Stimulated activated CD8-positive, alpha-beta memory T cell treated with anti-CD3 and anti-CD28 coated beads, Interleukin-4, amount 100 ng/mL, for 24 hours (primary cell): ENCODE results near the gene MOCS3.

Experiments
- DNase-seq: peaks from one replicate; pipeline ENCODE4 v3.0.0-alpha.2; 2020; ENCODE audit warnings: low read depth

The MOCS3 gene

DNA sequence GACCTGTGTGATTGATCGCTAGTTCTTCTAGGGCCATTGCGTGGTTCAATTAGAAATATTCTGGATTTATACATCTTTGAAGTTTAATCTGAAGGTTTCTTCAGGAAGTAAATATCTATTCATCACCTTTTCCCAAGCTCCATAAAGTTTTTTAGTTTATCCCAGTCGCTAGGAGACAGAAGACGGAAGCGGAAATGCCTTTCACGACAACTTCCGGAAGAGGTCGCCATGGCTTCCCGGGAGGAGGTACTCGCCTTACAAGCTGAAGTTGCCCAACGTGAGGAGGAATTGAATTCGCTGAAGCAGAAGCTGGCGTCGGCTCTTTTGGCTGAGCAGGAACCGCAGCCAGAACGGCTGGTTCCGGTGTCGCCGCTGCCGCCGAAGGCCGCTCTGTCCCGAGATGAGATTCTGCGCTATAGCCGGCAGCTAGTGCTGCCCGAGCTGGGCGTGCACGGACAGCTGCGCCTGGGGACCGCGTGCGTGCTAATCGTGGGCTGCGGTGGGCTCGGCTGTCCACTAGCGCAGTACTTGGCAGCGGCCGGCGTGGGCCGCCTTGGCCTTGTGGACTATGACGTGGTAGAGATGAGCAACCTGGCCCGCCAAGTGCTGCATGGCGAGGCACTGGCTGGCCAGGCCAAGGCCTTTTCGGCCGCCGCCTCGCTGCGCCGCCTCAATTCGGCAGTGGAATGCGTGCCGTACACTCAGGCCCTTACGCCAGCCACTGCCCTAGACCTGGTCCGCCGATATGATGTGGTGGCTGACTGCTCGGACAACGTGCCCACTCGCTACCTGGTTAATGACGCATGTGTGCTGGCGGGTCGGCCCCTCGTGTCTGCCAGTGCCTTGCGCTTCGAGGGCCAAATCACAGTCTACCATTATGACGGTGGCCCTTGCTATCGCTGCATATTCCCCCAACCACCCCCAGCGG, at the start of gene MOCS3:
TSS of gene MOCS3 (plus strand) at position 204 of the 928 bp plus-strand sequence. CDS start at position 229, 25 bp downstream.
- DNase-seq = peak; percentile 72

DNA sequence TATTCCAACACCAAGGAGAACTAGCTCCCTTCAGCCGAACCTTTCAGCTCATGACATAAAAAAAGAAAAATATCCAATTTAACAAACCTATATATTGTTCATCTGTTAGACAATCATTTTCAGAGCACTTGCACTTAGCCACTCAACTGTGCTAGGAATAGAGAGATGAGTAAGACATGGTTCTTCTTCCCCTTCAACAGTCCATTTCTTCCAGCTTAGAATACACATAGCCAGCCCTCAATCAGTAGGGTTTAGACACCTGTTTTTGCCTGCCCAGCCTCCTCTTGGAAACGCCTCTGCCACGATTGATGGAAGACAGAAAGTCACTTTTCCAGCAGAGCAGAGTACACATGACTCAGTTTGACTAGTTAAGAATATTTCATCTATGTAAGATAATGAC, 49.2 kb upstream of the MOCS3 start:
- no peak for DNase-seq

DNA sequence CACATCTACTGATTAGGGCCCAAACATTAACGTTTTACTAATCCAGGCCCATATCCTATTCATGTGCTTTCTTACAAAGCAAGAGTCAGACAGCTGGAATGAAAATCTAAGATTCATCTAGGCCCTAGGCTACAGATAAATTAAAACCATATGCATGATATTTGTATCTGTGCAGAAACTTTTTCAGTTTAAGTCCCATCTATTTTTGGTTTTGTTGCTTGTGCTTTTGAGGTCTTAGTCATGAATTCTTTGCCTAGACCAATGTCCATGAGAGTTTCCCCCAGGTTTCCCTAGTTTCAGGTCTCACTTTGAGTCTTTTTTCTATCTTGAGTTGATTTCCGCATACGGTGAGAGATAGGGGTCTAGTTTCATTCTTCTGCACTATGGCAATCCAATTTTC, 47.6 kb upstream of the MOCS3 start:
- DNase-seq = no peak

DNA sequence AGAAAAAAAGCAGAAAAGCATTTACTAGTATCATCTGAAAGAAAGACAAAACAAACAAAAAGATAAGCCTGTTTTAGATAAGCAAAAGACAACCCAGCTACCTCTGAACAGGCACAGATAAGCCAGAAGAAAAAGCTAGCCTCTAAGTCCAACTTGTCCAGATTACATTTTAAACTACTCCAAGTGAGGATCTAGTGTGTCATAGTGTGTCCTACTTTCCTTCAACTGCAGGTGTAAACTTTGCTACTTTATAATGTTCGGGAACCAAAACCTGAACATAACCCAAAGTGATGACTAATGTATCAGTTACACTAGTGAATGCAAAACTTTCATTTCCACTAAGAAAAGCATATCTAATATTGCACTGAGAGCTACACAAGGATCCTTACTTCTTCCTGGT, 46.9 kb upstream of the MOCS3 start:
- DNase-seq = no peak

DNA sequence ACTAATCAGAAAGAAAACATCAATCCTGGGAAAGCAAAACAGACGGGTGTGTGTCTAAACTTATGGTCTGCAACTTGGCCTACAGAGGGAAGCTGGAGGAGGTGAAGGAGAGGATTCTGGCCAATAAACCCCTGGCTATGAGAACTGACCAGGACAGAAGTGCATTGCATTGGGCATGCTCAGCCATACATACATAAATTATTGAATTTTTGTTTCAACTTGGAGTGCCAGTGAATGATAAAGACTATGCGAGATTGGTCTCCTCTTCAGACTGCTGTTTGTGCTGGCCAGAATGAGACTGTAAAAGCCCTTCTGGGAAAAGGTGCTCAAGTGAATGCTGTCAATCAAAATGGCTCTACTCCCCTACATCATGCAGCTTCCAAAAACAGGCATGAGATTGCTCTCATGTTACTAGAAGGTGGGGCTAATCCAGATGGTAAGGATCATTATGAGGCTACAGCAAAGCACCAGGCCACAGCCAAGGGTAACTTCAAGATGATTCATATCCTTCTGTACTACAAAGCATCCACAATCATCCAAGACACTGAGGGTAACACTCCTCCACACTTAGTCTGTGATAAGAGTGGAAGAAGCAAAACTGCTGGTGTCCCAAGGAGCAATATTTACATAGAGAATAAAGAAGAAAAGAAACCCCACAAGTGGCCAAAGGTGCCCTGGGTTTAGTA, 44.8 kb upstream of the MOCS3 start:
- DNase-seq = no peak

GRCh38 chr20:50915424-50915823, 43.2 kb upstream of the MOCS3 start:
- DNase-seq = no peak

- no peak for DNase-seq
Observed at GRCh38 chr20:50916257-50916656, 42.4 kb upstream of the MOCS3 start.

- no peak for DNase-seq
Observed at GRCh38 chr20:50916934-50917333, 41.7 kb upstream of the MOCS3 start.

- no peak for DNase-seq
Observed at GRCh38 chr20:50918403-50918802, 40.2 kb upstream of the MOCS3 start.

- no peak for DNase-seq
Observed at GRCh38 chr20:50919567-50919966, 39.1 kb upstream of the MOCS3 start.

GRCh38 chr20:50920997-50921396, 37.6 kb upstream of the MOCS3 start:
- no peak for DNase-seq

- DNase-seq = no peak
Observed at GRCh38 chr20:50921803-50922501, 36.7 kb upstream of the MOCS3 start.

DNA sequence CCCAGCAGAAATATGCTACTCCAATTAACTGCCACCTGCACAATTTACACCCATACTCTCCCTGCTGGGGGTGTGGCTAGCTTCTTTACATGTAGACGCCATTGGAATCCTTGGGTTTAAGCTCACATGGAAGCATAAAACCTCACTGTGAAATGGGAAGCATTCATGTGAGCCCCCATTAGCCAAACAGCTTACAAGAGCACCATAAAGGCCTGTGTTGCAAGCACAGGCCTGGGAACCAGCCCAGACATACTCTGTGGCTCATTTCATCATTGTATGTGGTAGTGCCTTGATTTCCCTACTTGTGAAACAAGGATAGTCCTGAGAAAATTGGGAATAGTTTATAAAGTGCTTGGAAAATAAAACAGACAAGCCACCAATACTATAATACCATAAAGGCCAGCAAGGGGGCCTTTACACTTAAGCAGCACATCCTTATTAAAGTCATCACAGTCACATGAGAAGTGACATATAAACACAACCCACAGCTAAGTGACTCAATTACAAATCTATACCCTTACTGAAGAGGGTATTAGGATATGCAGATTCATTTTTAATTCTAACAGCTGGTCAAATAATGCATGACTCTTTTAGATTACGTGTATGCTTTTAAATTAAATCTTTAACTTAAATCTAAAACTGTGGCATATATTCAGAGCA, 34.2 kb upstream of the MOCS3 start:
- no peak for DNase-seq

DNA sequence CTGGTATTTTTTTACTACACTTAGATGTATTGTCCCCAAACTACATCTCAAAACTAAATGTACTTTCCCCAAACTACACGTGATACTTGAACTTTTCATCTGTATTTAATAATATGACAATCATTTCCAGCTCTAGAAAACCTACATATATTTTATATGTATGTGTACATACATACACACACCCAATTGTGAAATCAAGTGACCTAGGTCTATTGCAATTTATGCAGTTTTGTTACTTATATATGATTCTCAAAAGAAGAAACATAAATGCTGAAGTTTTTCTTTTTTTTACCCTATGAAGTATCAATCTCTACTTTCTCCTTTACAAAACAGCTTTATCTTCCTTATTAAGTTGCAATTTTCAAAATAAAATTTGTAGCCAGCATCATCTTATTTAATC, 32.1 kb upstream of the MOCS3 start:
- DNase-seq = no peak

GRCh38 chr20:50928469-50928868, 30.1 kb upstream of the MOCS3 start:
- no peak for DNase-seq

DNA sequence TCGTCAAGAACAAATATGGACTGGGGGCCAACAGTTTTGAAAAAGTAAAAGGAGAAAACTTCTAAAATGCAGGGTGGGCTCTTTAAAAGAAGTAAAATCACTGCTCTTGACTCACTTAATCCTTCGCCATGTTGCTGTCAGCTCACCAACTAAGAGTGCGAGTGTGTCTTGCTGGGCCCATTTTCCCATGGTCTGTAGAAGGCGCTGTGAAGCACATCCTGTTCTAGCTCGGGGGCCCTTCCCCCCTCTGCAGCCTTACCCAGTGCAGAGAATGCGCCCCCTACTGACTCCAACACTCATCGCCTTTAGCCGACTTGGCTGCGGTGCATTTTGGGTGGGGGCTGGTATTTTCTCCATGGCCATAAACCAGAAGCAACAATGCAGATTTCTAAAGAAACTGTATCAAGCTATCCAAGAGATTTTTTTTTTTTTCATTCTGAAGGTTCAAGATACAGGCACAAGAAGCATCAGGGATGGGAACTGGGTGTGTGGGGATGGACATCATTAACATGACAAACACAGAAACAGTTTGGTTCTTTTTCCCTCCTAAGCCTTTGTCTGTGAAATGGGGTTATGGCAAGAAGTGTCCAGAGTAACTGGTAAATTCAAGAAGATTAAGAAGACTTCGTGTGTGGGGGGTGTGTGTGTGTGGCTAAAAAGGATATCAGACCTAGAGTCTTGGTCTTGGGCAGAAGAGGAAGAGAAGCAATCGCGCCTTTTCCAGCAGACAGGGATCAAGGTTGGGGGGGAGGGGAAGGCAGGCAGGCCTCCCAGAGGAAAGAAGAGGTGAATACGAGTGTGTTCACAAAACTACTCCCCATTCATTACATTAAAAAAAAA, 29.1 kb upstream of the MOCS3 start:
- DNase-seq = peak; percentile 85

DNA sequence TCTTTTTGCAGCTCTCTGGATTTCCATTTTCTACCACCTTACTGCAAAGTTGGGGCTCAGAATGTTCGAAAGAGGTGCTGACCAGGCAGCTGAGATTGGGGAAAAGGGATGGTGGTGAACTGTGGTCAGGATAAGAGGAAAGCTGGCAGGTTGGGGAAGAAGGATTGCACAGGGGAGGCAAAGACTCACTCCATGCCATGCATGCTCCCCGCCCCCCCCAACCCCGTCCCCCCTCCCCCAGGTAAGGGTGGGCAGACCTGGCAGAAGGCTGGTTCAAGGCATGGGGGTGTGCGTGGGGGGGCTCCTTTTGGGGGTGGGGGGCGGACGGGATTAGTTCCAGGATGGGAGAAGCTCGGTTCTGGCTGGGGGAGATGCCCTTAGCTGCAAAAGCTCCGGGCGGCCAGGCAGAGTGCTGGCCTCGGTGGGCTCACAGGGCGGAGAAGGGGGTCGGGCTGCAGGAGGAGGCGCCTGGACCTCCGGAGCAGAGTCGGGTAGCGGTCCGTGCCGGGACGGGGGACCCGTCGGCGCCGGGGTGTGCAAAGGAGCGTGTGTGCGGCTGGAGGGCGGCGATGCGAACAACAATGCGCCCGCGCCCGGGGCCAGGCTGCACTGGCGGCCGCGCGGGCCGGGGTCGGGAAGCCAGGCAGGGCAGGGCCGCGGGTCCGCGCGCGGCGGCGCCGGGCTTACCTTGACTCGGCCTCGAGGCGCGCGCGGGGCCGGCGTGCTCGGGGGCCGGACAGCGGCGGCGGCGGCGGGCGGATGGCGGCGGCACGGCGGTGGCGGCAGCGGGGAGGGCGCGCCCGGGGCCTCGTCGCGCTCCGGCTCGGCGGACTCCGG, 28.3 kb upstream of the MOCS3 start:
- DNase-seq = no peak

DNA sequence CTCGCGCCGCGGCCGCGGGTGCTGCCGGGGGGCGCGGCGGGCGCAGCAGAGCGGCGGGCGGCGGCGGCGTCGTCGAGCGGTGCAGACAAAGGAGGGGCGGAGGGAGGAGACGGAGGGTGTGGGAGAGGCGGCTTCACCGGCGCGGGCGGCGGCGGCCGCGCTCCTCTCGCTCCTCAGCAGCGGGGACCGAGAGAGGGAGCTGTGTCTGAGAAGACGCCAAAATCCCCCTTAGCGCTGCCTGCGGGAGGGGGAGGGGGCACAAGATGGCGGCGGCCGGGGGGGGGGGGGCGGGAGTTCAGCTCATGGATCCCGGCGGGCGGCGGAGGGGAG, 27.7 kb upstream of the MOCS3 start:
- DNase-seq = no peak

DNA sequence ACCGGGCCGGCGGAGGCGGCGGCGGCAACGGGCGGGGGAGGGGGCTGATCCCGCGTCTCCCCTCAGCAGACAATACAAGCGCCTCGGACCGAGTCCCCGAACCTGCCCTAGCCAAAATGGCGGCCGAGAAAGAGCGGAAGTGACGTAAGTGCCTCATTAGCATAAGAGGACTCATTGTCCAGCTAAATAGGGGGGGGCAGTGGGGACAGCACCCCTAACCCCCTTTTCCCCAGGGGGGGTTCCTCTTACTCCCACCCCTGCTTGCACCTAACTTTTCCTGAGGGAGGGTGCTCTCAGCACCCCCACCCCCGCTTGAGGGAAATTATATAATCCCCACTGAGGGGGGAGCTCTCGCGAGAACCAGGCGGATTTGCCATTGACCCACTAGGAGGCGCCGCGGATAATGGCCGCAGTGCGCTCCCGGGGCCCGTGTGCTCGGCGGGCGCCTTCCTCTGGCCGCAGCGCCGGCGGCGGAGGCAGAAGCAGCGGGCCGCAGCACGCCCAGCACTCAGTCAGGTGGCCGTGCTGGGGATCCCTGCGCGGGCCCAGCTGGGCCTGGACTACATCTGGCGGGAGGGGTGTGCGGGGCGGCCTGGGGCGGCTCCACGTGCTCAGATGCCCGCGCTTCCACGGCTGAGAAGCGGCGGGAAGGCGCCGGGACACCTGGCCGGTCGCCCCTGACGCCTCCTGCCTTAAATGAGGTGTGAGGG, 27.2 kb upstream of the MOCS3 start, which contains the start of gene ADNP:
TSS of gene ADNP (minus strand) at position 132 of the 710 bp plus-strand sequence. CDS start 27,441 bp downstream, outside the sequence.
- DNase-seq = peak; percentile 74

DNA sequence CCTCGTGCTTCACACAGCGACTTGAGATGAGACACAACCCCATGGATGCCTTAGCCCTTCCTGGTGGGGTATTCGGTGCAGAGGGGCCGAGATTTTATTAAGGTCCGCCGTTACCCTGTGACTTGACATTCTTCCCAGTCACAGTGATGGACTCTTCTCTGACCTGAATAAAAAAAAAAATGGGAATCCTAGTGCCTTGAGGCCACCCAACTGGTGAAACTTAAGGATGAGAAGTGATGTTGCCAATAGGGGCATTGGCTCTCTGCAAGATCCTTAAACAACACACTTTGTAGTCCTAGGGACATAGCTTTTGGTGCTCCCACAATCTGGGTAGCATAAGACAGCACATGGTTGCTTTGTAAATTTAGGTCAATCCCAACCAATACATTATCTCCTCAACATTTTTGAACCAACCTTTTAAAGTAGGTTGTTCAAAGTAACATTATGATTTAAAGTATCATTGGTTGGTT, 26.6 kb upstream of the MOCS3 start:
- DNase-seq = no peak
